Activated T-cell treated with anti-CD3 and anti-CD28 coated beads, Interleukin-2, amount 50 U/mL, for 24 hours (primary cell): ENCODE data around the gene PXK.

Experiments
- DNase-seq: peaks from one replicate; pipeline ENCODE4 v3.0.0-alpha.2; 2020
- H3K27ac Mint-ChIP-seq: 2 replicates; pipeline ENCODE4 v1.8.0; 2020; ENCODE audit warnings: mild to moderate bottlenecking, mixed read lengths
- H3K27me3 Mint-ChIP-seq: 2 replicates; pipeline ENCODE4 v1.8.0; 2020; ENCODE audit warnings: mixed read lengths
- H3K36me3 Mint-ChIP-seq: 2 replicates; pipeline ENCODE4 v1.8.0; 2020; ENCODE audit warnings: low read depth, mixed read lengths
- H3K4me1 Mint-ChIP-seq: 2 replicates; pipeline ENCODE4 v1.8.0; 2020; ENCODE audit warnings: low read depth, mixed read lengths
- H3K4me3 Mint-ChIP-seq: 2 replicates; pipeline ENCODE4 v1.8.0; 2020; ENCODE audit warnings: mild to moderate bottlenecking, moderate library complexity, mixed read lengths
- H3K9me3 Mint-ChIP-seq: 2 replicates; pipeline ENCODE4 v1.8.0; 2020; ENCODE audit warnings: mixed read lengths

PXK gene

DNA sequence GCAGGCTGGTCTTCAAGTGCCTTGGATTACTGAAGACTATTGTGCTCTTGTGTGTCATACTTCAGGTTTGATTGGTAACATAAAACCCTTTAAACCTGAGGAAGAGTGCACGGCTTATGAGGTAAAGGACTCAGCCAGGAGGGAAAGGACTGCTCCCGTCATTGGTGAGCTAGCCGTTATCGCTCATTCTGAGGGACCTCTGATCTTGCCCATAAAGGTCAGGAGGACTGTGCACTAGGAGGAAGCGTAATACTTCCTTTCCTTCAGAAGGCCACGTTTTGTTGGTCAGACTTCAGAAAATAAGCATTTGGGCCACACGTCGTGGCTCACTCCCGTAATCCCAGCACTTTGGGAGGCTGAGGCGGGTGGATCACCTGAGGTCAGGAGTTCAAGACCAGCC, 37.7 kb downstream of the PXK start:
- Mint-ChIP-seq H3K9me3 (no peaks in the 10 kb centered on the region), H3K27me3 (no peaks in the 10 kb centered on the region), H3K27ac (no peak overlapping the region), H3K4me3 (no peak overlapping the region), H3K4me1 (peaks cover 12% of the 10 kb centered on the region), H3K36me3 (peaks cover 57% of the 10 kb centered on the region)
- no peak for DNase-seq

DNA sequence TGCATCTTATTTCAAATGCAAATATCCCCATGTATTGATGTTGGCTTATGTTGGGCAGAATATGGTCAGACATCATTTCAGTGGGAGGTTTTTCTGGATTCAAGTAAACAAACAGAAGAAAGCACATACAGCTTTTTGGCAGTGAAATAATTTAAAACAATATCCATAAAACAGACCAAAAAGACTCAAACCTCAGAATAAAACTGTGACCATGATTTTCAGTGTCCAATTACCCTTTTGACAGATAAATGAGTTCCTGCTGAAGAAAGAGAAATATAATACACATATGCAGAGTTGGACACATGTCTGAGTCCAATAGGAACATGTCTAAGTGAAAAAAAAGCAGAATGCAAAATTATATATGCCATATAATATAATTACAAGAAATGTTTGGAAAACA, 39.1 kb downstream of the PXK start:
- Mint-ChIP-seq H3K27ac (no peak overlapping the region), H3K4me1 (peaks cover 5% of the 10 kb centered on the region), H3K9me3 (no peaks in the 10 kb centered on the region)

DNA sequence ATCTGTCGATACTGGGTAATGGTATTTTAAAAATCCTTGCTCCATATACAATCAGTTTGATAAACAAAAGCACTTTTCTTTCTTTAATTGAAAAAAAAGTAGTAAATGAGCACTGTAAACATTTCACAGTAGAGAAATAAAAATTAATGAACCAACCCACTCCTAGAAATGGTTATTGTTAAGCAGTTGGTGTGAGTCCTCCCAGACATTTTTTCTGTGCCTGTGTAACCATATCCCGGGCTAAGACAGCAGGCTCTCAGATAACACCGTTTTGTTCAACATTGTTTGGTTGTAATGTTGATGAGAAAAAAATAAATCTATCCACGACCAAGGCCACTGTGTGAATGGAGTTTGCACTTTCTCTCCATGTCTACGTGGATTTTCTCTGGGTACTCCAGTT, 42.6 kb downstream of the PXK start:
- Mint-ChIP-seq H3K27me3 (no peaks in the 10 kb centered on the region), H3K36me3 (peaks cover 45% of the 10 kb centered on the region), H3K4me1 (peaks cover 2% of the 10 kb centered on the region), H3K4me3 (no peak overlapping the region), H3K27ac (no peak overlapping the region), H3K9me3 (no peaks in the 10 kb centered on the region)
- DNase-seq, result no peak

More for the DNA sequence above, 39.1 kb downstream of the PXK start:
- no peak overlapping the region for H3K4me3 Mint-ChIP-seq
- no peaks in the 10 kb centered on the region for H3K27me3 Mint-ChIP-seq
- no peak for DNase-seq
- H3K36me3 Mint-ChIP-seq, result peaks cover 54% of the 10 kb centered on the region

DNA sequence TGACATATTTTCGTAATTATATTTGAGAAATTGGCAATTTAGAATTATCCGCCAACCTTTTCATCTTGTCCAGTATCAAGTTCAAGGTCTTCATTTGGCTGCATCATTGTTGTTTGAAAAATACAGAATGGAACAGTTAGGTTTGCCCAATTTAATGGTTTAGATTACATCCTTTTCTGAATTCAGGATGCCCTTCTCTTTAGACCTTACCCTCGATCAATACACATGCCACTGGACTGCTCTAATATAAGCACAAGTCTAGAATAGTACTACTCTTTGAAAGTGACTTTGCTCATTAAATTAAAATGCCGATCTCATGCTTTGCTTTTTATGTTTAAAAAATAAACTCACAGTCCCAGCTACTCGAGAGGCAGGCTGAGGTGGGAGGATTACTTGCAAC, 44.5 kb downstream of the PXK start:
- Mint-ChIP-seq H3K4me3 (no peak overlapping the region), H3K9me3 (no peaks in the 10 kb centered on the region), H3K36me3 (peaks cover 32% of the 10 kb centered on the region), H3K4me1 (peaks cover 2% of the 10 kb centered on the region), H3K27me3 (no peaks in the 10 kb centered on the region), H3K27ac (no peak overlapping the region)
- no peak for DNase-seq

DNA sequence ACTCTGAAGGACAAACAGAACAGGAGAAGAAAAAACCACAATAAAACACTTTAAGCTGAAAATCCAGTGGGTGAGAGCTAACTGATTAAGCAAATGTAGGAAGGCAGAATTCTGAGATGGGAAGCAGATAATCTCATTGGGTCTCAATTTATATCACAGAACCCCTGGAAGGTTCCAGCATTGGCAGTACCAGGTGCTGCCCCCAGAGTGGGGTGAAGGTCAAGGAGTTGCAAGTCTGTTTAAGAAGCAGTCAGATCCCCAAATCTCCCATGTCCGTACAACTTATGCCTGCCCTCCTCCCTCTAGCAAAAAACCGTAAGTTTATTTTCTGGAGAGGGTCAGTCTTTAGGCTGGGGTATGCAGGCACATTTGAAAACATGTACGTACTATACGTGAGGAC, 45.1 kb downstream of the PXK start:
- no peaks in the 10 kb centered on the region for H3K9me3 Mint-ChIP-seq
- H3K4me3 Mint-ChIP-seq, result no peak overlapping the region
- peaks cover 37% of the 10 kb centered on the region for H3K36me3 Mint-ChIP-seq
- peaks cover 2% of the 10 kb centered on the region for H3K4me1 Mint-ChIP-seq
- DNase-seq, result no peak
- no peak overlapping the region for H3K27ac Mint-ChIP-seq
- H3K27me3 Mint-ChIP-seq, result no peaks in the 10 kb centered on the region

DNA sequence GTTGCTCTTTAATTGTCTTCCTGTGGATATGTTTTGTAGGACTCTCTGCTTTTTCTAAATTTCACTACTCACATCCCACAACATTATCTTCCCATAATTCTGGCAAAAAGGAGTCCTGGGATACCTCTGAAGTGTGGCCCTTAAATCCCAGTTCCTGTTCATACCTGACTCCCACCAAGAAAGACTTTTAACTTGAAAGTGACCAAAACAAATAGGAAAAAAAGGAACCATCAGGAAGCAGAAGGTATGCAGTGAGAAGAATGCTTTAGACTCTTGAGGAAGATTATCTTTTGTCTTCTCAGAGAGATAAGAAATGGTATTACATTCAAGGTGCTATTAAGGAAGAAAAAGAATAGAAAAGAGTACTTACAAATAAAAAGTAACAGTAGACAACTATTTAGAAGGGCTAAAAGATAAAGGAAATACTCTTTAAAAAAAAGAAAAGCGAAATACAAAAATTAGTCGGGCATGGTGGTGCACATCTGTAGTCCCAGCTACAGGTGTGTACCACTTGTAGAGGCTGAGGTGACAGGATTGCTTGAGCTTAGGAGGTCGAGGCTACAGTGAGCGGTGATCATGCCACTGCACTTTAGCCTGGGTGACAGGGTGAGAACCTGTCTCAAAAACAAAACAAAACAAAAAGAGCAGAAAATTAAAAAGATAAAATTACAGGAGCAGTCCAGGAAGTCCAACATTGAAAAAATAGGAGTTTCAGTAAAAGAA, 46.8 kb downstream of the PXK start:
- H3K9me3 Mint-ChIP-seq, result no peaks in the 10 kb centered on the region
- H3K4me1 Mint-ChIP-seq, result peaks cover under 1% of the 10 kb centered on the region
- peaks cover 42% of the 10 kb centered on the region for H3K36me3 Mint-ChIP-seq
- no peaks in the 10 kb centered on the region for H3K27me3 Mint-ChIP-seq
- no peak overlapping the region for H3K4me3 Mint-ChIP-seq
- no peak overlapping the region for H3K27ac Mint-ChIP-seq
- DNase-seq, result no peak

DNA sequence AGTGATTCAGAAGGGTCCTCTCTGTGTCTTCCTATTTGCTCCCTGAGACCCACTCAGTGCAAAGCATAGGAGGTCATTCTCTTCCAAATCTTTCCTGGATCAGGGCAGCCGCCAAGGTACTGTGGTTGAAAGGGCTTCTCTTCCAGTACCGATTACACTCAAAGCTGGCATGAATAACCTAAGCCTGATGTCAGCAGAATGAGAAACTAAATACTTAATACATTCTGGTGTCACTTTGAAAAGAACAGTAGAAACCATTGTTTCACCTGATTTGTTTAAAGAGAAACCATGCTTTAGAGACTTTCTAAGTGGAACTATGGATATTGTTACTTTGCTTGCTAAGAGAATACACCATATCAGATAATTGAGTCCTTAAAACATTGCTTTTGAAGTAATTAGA, 50.8 kb downstream of the PXK start:
- no peaks in the 10 kb centered on the region for H3K27me3 Mint-ChIP-seq
- no peak for DNase-seq
- H3K27ac Mint-ChIP-seq, result no peak overlapping the region
- no peaks in the 10 kb centered on the region for H3K9me3 Mint-ChIP-seq
- peaks cover 60% of the 10 kb centered on the region for H3K36me3 Mint-ChIP-seq
- no peaks in the 10 kb centered on the region for H3K4me1 Mint-ChIP-seq
- no peak overlapping the region for H3K4me3 Mint-ChIP-seq

DNA sequence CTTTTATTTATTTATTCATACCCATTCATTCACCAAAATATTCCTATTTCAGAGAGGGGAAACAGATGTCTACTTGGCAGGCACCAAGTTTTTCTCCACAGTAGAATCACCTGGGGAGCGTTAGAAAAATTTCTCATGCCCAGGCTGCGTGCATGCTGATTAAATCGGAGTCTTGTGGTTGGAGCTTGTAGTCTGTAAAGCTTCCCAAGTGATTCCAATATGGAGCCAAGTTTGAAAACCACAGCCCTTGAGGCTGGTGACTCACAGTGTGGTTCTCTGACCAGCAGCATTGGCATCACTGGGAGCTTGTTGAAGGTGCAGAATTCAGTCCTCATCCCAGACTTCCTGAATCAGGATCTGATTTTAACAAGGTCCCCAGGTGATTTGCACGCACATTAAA, 51.2 kb downstream of the PXK start:
- no peak overlapping the region for H3K27ac Mint-ChIP-seq
- H3K27me3 Mint-ChIP-seq, result no peaks in the 10 kb centered on the region
- no peaks in the 10 kb centered on the region for H3K4me1 Mint-ChIP-seq
- no peaks in the 10 kb centered on the region for H3K9me3 Mint-ChIP-seq
- peaks cover 60% of the 10 kb centered on the region for H3K36me3 Mint-ChIP-seq
- H3K4me3 Mint-ChIP-seq, result no peak overlapping the region
- DNase-seq, result no peak

DNA sequence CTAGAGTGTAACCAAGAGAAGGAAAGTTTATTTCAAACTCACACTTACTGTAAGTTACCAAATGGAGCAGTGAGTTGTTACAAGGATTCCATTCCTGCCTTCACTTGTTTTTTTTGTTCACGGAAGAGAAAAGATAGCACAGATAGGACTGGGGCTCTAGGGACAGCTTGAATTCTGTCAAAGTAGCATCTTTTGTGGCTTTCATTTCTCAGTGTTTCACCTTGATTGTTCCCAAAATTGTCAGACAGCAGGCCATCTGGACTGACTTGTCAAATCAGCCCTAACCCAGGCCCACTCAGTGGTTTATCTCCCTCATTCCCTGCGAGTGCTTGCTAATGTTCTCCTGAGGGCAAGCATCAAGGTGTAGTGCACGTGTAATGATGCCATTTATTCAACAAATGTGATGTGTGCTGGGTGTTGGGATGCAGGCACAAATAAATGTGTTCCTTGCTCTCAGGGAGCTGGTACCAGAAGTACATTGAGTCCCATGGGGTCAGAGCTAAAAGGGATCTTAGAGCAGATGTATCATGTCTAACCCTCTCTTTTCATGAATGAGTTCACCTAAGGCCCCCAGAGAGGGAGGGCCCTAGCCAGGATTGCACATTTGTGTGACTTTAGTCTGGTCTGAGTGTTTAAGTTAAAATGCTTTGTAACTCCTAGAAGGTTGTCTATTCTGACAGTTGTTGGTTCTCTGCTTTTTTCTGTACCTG, 51.8 kb downstream of the PXK start:
- Mint-ChIP-seq H3K36me3 (peaks cover 55% of the 10 kb centered on the region), H3K9me3 (no peaks in the 10 kb centered on the region), H3K27me3 (no peaks in the 10 kb centered on the region), H3K27ac (no peak overlapping the region), H3K4me1 (no peaks in the 10 kb centered on the region), H3K4me3 (no peak overlapping the region)
- DNase-seq, result no peak

DNA sequence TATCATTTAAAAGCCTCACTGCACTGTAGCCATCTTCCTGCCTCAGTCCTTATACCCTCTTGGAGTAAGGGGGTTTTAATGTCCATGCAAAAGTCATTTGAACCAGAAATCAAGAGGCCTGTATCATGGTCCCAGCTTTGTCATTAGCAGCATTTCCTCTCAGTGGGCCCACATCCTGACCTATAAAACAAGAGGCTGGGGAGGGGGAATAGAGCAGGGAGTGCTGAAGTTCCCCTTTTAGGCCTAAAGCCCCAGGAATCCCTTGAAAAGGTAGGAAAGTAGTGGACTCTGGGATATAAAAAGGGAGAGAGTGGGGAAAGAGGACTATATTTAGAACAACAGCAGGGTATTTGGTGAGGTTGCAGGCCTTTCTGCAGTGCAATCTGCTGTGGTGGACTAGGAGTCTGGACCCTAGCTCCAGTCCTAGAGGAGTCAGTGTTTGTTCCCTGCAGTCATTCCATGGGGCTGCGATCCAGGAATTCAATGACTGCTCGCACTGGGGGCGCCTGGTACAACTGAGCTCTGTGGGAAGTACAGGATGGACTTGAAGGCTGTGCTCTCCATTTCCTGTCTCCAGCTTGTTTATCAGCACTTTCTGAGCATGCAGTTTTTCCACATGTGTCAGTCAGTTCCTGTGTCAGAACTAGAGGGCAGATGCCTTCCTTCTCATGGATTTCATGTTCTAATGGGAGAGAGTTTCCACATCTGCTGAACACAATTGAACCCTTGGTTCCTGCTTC, 54.1 kb downstream of the PXK start:
- H3K4me1 Mint-ChIP-seq, result no peaks in the 10 kb centered on the region
- no peak for DNase-seq

DNA sequence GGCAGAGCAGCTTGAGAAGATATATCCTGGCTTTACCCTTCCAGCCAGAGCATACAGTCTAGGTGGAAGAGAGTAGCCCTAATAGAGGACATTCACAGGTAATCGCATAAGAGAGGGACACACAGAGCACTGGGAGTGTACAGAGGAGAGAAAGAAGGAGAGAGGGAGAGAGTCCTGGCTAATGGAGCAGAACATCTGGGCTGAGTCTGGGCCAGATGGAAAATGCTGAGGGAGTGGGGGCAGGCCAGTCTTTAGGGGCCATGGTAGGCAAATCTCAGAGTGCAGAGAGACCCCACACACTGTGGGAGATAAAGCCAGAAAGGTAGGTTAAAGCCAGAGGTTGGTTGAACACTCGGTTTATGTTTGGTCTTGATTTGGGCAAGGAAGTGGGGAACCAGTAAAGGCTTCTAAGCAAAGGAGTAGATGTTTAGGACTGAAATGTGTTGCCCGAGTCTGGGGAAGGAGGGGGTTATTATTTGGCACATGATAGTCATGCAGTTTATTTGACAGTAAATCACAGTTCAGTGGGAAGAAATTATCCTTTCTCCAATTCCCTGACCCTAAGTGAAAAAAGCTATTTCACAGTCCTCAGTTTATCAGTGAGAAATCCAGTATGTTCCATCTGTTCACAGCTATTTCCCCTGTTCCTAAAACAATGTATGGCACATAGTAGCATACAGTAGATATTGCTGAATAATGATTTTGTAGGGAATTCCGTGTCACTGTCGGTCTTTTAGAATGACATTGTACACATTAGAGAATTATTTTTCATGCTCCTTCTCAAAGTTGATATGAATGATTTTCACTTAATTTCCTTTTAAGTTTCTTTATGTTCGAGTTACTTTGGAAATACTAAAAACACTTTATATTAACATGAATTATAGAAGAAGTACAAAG, 55.2 kb downstream of the PXK start:
- DNase-seq, result no peak
- no peaks in the 10 kb centered on the region for H3K27me3 Mint-ChIP-seq
- peak overlapping the region; percentile 12 for H3K27ac Mint-ChIP-seq
- no peaks in the 10 kb centered on the region for H3K4me1 Mint-ChIP-seq
- H3K9me3 Mint-ChIP-seq, result no peaks in the 10 kb centered on the region
- H3K4me3 Mint-ChIP-seq, result no peak overlapping the region
- peaks cover 60% of the 10 kb centered on the region for H3K36me3 Mint-ChIP-seq

More for the DNA sequence above, 54.1 kb downstream of the PXK start:
- H3K9me3 Mint-ChIP-seq, result no peaks in the 10 kb centered on the region
- no peak overlapping the region for H3K4me3 Mint-ChIP-seq
- H3K27ac Mint-ChIP-seq, result peak overlapping the region; percentile 1
- H3K27me3 Mint-ChIP-seq, result no peaks in the 10 kb centered on the region
- peaks cover 60% of the 10 kb centered on the region for H3K36me3 Mint-ChIP-seq

DNA sequence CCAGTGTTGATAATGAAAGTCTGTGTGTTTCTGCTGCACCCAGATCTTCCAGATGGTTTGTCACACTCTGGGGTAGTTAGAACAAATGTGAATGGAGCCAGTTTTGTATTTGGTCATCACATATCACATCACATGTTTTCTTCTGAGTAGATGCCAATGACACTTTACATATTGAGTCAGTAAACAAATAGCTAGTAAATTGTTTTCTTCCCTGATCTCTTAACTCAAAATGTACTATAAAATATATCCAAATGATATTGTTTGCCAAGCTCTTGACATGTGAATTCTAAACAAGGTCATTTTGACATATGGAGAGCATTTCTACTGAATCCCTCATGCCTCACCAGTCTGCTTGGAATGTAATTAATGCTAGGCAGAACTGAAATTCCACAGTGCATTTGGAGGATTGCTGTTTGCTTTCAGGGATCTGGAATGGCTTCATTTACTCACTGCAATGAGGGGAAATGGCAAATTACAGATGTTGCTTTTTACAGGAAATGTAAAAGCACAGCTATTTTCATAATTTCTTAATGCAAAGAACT, 55.9 kb downstream of the PXK start:
- no peaks in the 10 kb centered on the region for H3K4me1 Mint-ChIP-seq
- no peak overlapping the region for H3K4me3 Mint-ChIP-seq
- no peak for DNase-seq
- H3K27me3 Mint-ChIP-seq, result no peaks in the 10 kb centered on the region
- peaks cover 55% of the 10 kb centered on the region for H3K36me3 Mint-ChIP-seq
- no peaks in the 10 kb centered on the region for H3K9me3 Mint-ChIP-seq
- H3K27ac Mint-ChIP-seq, result no peak overlapping the region

DNA sequence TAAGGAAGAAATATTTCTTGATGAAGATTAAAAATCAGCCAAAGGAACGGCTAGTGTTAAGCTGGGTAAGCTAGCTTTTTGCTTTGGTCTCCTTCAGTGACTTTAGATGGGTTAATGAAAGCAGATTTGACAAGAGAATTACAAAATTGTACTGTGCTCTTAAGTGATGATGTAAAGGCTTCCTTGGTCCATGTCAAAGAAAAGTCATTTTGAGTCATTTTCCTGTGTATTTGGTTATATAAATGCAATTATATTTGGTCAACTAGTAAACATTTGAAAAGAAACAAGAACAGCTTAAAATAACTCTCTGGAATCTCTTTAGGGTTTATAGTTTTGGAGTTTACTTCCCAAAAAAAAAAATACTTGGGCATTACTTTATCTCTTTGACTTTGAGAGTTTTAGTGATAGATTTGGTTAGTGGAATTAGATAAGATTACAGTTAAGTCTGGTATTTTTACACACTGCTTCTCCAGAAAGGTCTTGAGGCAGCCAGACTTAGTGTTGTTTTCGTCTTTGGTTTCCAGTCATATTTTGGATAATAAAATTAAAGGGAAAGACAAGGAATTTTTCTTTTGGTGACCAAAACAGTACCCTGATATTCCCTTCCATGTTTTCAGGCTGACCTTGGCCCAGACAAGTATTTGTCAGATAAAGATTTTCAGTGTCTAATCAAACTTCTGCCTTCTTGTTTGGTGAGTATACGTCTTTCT, 58.6 kb downstream of the PXK start:
- no peaks in the 10 kb centered on the region for H3K4me1 Mint-ChIP-seq
- no peak for DNase-seq
- H3K9me3 Mint-ChIP-seq, result no peaks in the 10 kb centered on the region
- H3K36me3 Mint-ChIP-seq, result peaks cover 56% of the 10 kb centered on the region
- H3K27ac Mint-ChIP-seq, result no peak overlapping the region
- no peak overlapping the region for H3K4me3 Mint-ChIP-seq
- H3K27me3 Mint-ChIP-seq, result no peaks in the 10 kb centered on the region
